ENCODE measurements around the gene SAP30BP.

The SAP30BP gene

DNA sequence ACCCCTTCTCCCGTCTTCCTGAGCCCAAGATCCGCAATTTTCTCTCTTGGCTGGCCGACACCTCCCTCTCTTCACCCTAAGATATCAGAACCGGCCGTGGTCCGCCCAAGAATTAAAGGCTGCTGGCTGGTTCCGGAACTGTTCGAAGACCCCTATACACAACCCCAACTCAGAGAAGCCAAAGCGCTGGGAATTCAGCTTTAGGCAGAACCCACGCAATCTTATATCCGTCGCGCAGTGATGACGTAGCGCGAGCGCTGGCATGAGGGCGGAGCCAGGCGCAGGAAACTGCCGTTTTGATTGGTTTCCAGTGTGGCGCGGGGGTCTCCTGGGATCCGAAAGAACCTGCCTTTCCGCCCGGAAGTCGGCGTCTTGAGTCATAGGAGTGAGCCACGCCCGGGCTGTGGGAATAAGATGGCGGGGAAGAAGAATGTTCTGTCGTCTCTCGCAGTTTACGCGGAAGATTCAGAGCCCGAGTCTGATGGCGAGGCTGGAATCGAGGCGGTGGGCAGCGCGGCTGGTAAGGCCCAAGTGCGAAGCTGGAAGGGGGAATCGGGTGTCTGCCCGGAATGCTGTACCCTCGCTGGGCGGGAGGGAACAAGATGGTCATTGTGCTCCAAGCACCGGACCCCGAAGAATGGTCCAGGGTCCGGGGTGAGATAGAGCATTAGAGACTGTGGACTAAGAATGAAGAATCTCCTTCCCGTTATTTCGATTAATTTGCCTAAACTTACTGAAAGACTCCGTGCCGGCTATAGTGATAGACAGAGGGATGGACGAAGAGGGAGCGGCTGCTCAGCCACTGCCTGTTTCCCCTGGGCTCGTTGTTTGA is at the start of gene SAP30BP, which contains the start of gene RECQL5:
Gene SAP30BP, plus strand, starts transcription at position 380 of the 832 bp plus-strand sequence. Its CDS starts 35 bp downstream, at position 415.
Gene RECQL5, minus strand, starts transcription at position 196 of the 832 bp plus-strand sequence. CDS start 597 bp downstream, outside the sequence.
- DNase-seq, result peak; percentile 98 to 99

GRCh38 chr17:75617675-75618074 is 49.5 kb upstream of the SAP30BP start:
- DNase-seq, result no peak

GRCh38 chr17:75619506-75620431 is 47.4 kb upstream of the SAP30BP start:
- DNase-seq, result peak; percentile 24 to 30

DNA sequence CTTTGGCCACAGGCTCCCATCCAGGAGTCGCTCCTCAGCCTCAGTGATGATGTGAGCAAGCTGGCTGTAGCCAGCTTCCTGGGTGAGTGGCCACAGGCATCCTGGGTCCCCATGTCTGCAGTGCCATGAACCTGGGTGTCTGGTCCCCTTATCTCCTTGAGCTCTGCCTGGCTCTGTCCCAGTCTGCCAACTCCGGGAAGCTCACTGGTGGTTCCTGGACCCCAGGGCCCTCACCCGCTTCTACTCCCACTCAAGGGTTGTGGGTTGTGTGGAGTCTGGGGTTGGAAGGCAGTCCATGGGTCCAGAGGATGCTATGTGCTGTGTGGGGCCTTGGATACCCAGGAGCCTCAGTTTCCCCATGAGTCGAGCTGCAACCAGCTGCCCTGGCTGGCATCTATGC is 45.6 kb upstream of the SAP30BP start:
- DNase-seq, result no peak

GRCh38 chr17:75622076-75622475 is 45.1 kb upstream of the SAP30BP start:
- no peak for DNase-seq

DNA sequence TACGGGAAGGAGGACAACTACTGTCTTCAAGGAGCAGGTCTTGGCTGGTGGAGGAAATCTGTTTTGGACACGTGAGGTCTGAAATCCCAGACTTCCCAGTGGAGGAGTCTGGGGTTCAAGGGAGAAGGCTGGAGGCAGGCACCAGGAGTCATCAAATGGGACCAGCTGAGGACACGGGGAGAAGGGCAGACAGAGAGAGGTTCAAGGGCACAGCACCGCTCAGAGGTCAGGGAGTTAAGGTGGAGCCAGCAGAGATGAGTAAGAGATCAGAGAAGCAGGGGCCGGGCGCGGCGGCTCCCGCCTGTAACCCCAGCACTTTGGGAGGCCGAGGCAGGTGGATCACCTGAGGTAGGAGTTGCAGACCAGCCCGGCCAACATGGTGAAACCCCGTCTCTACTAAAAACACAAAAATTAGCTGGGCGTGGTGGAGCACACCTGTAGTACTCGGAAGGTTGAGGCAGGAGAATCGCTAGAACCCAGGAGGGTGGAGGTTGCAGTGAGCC is 44.3 kb upstream of the SAP30BP start:
- DNase-seq, result no peak

GRCh38 chr17:75623386-75623785 is 43.8 kb upstream of the SAP30BP start:
- no peak for DNase-seq

GRCh38 chr17:75624021-75624420 is 43.1 kb upstream of the SAP30BP start:
- DNase-seq, result no peak

GRCh38 chr17:75624714-75625345 is 42.3 kb upstream of the SAP30BP start:
- no peak for DNase-seq

GRCh38 chr17:75625813-75626486 is 41.2 kb upstream of the SAP30BP start:
- DNase-seq, result peak; percentile 18 to 23

DNA sequence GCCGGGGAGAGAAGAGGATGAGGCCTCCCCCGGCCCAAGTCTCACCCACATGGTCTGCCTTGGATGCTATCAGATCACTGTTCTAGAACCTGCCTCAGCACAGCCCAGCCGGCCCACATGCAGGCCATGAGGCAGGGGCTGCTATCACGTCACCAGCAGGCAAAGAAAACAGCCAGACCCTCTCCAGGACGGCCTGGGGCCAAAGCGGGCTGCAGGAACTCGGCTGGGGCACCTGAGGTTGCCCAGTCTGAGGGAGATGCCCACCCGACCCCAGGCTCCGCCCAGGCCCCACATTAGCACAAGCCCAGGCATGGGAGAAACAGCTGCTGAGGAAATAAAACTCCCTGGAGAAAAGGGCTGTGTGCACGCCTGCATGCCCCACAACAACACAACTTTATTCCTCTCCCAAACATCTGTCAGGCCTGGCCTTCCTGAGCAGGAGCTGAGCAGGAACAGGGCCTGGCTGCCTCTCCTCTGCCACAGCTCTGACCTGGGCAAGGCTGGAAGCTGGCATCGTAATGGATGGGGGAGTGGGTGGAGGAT is 40.6 kb upstream of the SAP30BP start:
- no peak for DNase-seq

GRCh38 chr17:75627094-75627493 is 40.0 kb upstream of the SAP30BP start:
- no peak for DNase-seq

- DNase-seq, result no peak
Observed at GRCh38 chr17:75628425-75628824, 38.7 kb upstream of the SAP30BP start.

GRCh38 chr17:75629157-75629556 is 38.0 kb upstream of the SAP30BP start:
- no peak for DNase-seq

DNA sequence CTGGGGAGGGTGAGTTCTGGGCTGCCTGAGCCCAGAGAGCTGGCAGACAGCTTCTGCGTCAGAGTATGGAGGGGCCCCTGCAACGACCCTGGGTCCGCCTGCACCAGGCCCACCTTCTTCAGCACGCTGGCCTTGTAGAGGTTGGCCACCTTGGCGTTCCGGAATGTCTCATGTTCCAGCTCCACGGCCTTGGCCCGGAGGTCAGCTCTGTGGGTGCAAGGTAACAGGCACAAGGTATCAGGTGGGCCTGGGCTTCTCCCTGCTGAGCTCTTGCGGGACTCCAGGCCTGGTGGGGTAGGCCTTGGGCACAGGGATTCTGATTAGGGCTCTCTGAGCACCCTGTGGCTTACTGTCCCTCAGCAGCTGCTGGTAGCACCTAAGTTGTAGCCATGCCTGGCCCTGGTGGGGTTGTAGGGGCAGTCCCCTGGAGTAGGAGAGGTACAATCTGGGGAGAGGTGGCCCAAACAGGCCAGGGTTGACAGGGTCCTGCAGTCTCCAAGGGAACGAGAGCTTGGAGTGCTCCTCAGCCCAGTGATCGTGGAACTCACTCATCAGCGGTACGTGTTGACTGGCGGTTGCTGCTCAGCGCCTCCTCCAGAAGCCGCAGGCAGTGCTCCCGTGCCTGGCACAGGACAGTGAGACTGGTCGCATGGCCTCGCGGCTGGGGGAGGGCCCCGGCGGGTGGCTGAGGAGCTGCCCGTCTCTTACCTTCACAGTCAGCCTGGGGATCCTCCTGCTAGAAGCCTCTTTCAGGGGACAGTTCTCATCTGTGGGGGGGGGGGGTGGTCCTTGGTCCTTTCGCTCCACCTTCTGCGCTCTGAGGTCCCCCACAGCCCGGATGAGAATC is 36.8 kb upstream of the SAP30BP start:
- no peak for DNase-seq

GRCh38 chr17:75631353-75631752 is 35.8 kb upstream of the SAP30BP start:
- no peak for DNase-seq

DNA sequence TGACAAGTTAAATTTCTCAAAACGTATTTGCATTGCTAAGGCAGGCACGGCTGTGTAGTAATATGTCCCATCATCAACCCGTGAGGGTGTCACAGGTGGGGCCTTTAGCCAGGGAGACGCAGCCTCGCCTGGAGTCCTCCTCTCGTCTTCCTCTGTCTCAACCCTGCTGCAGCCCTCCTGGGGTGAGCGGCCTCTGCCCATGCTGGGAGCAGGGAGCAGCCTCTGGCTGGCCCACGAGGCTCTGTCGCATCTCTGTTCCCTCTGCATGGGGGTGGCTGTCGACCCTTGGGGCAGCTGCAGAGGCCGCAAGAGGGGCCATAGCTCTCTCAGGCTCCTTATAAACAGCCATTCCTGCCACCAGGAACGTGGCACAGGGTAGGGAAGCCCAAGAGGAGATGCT is 34.7 kb upstream of the SAP30BP start:
- DNase-seq, result no peak

GRCh38 chr17:75632863-75633485 is 34.2 kb upstream of the SAP30BP start, which contains the start of gene SMIM5:
SMIM5 (plus strand) TSS chr17:75633434; CDS start chr17:75640202, 6,768 bp downstream.
- DNase-seq, result peak; percentile 86 to 89

DNA sequence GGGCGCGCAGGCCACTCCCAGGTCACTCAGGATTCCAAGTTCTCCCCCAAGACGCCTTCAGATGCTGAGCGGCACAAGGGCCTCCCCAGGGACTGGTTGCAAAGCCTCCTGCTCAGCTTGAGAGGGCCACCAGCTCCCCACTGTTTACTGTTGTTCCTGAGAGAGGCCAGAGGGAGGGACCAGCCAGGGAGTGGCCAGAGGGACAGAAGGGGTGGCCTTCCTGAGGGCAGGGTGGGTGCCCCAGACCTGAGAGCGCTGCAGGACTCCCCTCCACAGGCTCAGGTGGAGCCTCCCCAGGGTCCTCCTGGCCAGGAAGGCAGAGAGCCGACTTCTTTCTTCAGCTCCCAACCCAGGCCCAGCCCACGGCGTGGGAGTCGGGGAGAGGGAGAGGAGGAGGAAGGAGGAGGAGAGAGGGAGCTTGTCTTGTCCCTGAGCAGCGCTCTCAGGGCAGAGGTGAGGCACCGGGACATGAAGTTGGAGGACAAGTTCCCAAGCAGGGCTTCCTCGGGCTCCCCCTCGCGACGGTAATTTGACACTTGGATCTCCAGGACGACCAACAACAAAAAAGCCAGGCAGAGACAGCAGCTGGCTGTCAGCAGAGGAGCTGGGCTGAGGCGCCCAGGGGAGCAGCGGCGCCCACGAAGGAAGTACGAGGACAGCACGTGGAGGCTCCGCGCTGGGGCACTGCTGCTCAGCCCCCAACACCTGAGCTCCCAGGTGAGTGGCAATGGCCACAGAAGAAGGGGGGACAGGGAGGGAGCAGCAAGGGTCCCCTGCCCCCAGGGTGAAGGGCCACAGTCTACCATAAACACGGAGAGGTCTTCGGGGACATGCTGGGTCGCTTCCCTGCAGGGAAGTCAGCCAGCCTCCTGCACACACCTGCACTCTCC is 33.4 kb upstream of the SAP30BP start:
- DNase-seq, result peak; percentile 53 to 59

Data from activated CD4-positive, alpha-beta T cell treated with anti-CD3 and anti-CD28 coated beads, Interleukin-2, amount 50 U/mL, for 48 hours (primary cell).